Stimulated activated CD8-positive, alpha-beta memory T cell treated with anti-CD3 and anti-CD28 coated beads, Interleukin-12 subunit alpha, Interleukin-12 subunit beta, amount 100 ng/mL, for 1 hour (primary cell): ENCODE data around the gene SMAD3.
A peak's percentile ranks its signal among the peaks of the same experiment; 100 is the strongest.

Source experiments
- DNase-seq: peaks from one replicate; pipeline ENCODE4 v3.0.0-alpha.2; 2020; ENCODE audit warnings: low read depth

The SMAD3 gene

GRCh38 chr15:67127965-67128364 lies 62.6 kb downstream of the SMAD3 start:
- DNase-seq, result no peak

- DNase-seq, result no peak
Observed at GRCh38 chr15:67130166-67130565, 64.8 kb downstream of the SMAD3 start.

GRCh38 chr15:67130673-67131601 lies 65.5 kb downstream of the SMAD3 start:
- no peak for DNase-seq

- DNase-seq, result no peak
Observed at GRCh38 chr15:67132276-67132675, 66.9 kb downstream of the SMAD3 start.

GRCh38 chr15:67133026-67133425 lies 67.6 kb downstream of the SMAD3 start:
- no peak for DNase-seq

- no peak for DNase-seq
Observed at GRCh38 chr15:67133738-67134066, 68.3 kb downstream of the SMAD3 start.

- peak; percentile 52 for DNase-seq
Observed at GRCh38 chr15:67134067-67134838, 68.9 kb downstream of the SMAD3 start.

GRCh38 chr15:67134871-67135492 lies 69.6 kb downstream of the SMAD3 start:
- DNase-seq, result no peak

- no peak for DNase-seq
Observed at GRCh38 chr15:67135494-67135893, 70.1 kb downstream of the SMAD3 start.

- DNase-seq, result no peak
Observed at GRCh38 chr15:67136802-67137201, 71.4 kb downstream of the SMAD3 start.

- DNase-seq, result no peak
Observed at GRCh38 chr15:67137319-67137718, 71.9 kb downstream of the SMAD3 start.

GRCh38 chr15:67137951-67138848 lies 72.8 kb downstream of the SMAD3 start:
- DNase-seq, result no peak

GRCh38 chr15:67138891-67139855 lies 73.8 kb downstream of the SMAD3 start:
- DNase-seq, result no peak

GRCh38 chr15:67140078-67140833 lies 74.9 kb downstream of the SMAD3 start:
- DNase-seq, result no peak

GRCh38 chr15:67142092-67142766 lies 76.8 kb downstream of the SMAD3 start:
- DNase-seq, result no peak

GRCh38 chr15:67142767-67143100 lies 77.3 kb downstream of the SMAD3 start:
- no peak for DNase-seq

GRCh38 chr15:67143646-67144045 lies 78.2 kb downstream of the SMAD3 start:
- no peak for DNase-seq

GRCh38 chr15:67144609-67145311 lies 79.4 kb downstream of the SMAD3 start:
- DNase-seq, result no peak

GRCh38 chr15:67145312-67145610 lies 79.9 kb downstream of the SMAD3 start:
- DNase-seq, result no peak
